Fibroblast of mammary gland (primary cell): ENCODE measurements around the gene GALNT2.

Experiments used
- DNase-seq: peaks from one replicate; pipeline ENCODE4 v3.0.0-alpha.2; 2010; ENCODE audit warnings: low read depth
- H3K4me3 ChIP-seq: 2 replicates; pipeline ENCODE4 v1.5.1; 2011; ENCODE audit warnings: low read depth, mild to moderate bottlenecking, low read length, moderate library complexity; ENCODE audit not compliant: control insufficient read depth
- TF ChIP-seq, protein P1 (sequence below): conservative IDR thresholded peaks from 2 replicates; pipeline ENCODE4 v1.5.1; 2011; ENCODE audit warnings: low read depth, low read length, inconsistent platforms; ENCODE audit not compliant: control insufficient read depth, insufficient read depth

GALNT2 gene

DNA sequence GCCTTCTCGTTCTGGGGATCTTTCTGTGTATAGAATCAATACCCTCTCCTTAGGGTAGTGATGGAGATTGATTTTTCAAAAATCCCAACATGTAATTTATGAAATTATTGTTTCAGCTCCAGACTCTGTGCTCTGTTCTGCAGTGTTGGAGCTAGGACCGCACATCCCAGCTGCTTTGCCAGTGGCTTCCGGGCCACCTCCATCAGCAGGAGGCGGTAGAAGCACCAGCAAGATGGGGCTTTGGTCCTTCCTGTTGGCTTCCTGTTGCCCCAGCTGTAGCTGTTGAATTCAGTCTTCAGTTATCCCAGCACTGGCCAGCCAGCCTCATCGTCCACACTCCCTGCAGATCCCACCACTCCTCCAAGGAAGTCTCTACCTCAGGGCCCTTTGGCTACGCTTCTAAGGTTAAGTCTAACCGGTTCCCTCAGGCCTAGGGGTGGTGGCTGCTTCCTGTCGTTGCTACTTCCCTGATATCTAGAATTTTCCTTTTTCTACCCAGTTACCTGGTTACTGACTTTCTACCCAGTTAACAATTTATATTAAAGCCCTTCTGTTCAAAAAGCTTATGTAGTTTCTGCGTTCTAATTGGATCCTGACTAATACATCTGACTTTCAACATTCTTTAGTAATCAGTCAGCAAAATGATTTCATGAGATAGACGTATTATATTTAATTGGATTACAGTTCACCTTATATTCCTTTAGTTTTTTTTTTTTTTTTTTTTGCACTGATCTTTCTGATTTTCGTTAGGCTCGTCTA is 24.6 kb downstream of the GALNT2 start:
- TF ChIP-seq, protein P1, sequence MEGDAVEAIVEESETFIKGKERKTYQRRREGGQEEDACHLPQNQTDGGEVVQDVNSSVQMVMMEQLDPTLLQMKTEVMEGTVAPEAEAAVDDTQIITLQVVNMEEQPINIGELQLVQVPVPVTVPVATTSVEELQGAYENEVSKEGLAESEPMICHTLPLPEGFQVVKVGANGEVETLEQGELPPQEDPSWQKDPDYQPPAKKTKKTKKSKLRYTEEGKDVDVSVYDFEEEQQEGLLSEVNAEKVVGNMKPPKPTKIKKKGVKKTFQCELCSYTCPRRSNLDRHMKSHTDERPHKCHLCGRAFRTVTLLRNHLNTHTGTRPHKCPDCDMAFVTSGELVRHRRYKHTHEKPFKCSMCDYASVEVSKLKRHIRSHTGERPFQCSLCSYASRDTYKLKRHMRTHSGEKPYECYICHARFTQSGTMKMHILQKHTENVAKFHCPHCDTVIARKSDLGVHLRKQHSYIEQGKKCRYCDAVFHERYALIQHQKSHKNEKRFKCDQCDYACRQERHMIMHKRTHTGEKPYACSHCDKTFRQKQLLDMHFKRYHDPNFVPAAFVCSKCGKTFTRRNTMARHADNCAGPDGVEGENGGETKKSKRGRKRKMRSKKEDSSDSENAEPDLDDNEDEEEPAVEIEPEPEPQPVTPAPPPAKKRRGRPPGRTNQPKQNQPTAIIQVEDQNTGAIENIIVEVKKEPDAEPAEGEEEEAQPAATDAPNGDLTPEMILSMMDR = peak; percentile 2
- no peak overlapping the region for H3K4me3 ChIP-seq
- peak; percentile 71 for DNase-seq

DNA sequence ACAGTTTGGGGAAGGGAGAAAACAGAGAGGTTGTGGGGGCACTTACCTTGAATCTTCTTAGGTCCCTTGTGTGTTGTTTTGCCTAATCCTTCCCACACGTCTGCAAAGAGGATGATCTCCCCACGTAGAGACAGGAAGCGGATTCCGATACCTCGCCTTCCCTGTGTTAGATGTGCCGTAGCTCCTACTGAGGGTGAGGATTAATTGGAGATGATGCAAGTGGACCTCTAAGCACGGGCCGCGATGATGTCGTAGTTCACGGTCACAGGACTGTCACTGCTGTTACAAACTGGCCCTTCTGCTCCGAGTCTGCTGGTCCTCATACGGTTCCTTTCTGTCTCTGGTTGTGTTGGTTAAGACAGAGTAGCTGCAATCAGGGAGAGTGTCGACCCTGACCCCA is 27.7 kb downstream of the GALNT2 start:
- TF ChIP-seq, protein P1 = no peak
- DNase-seq = no peak
- H3K4me3 ChIP-seq = no peak overlapping the region

DNA sequence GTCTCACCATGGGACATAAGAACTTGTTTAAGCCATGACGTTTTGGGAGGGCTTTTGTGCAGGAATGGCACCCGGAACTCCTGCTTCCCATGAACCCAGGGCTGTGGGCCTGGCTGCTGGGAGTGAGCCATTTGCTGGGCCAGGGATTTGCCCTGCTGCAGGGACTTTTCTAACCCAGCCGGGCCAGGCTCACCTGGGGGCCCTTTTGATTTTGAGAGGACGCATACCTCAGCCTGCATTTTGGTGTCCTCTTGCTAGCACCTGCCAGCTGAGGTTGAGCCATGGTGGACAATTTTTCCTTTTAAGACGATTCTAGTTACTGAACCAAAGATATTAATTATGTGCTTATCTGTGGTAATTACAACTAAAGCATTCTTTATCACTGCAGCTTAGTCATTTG is 28.9 kb downstream of the GALNT2 start:
- no peak for DNase-seq
- H3K4me3 ChIP-seq = no peak overlapping the region
- TF ChIP-seq, protein P1 = no peak

DNA sequence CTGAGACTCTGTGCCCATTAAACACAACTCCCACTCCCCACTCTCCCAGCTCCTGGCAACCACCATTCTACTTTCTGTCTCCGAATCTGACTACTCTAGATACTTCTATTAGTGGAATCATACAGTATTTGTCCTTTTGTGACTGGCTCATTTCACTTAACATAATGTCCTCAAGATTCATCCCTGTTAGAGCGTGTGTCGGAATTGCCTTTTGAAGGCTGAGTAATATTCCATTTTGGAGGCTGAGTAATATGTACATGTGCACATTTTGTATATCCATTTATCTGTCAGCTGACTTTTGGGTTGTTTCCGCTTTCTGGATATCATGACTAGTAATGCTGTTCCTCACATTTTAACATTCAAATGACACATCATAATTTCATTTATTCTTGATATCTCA is 30.3 kb downstream of the GALNT2 start:
- TF ChIP-seq, protein P1 = no peak
- no peak for DNase-seq
- H3K4me3 ChIP-seq = no peak overlapping the region

DNA sequence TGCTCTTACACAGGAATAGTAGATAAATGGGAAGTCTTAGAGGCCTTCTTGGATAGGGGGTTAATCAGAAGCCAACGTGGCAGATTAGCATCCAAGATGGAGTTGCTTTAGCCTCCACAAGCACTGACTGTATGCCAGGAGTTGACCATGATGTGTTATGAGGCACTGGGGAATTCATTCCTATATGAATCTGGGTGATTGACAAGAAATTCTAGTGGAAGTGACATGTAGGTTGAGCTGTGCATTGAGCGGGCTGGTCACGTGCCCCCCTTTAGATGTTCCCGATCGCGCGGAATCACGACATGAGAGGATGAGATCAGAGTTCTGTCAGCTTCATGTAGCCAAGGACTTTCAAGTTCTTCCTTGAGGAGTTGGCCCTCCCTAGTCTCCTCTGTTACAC is 31.7 kb downstream of the GALNT2 start:
- TF ChIP-seq, protein P1 = no peak

DNA sequence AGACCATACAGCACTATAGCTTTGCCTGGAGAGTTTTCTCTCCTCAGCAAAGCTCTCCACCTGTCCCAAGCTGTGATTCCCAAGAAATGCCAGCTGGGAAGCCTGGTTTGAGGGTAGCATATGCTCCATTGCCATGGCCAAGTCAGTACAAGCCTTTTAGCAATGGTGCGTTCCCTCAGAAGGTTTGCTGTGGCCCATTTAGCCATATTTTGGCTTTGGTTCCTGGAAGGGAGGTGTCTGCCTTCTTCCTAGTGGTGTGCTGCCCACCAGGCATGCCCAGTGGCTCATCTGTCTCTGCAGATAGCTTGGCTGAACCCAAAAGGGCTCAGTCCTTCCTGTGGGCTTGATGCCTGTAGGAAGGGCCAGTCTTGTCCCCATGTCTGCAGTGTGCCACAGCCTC is 32.4 kb downstream of the GALNT2 start:
- TF ChIP-seq, protein P1 = no peak

More for the DNA sequence above, 31.7 kb downstream of the GALNT2 start:
- H3K4me3 ChIP-seq = no peak overlapping the region
- no peak for DNase-seq

More for the DNA sequence above, 32.4 kb downstream of the GALNT2 start:
- no peak for DNase-seq
- H3K4me3 ChIP-seq = no peak overlapping the region
